Measurements from ENCODE around the gene OAS2.

The OAS2 gene

GRCh38 chr12:113048716-113049127 is 70.4 kb downstream of the OAS2 start:
- no peak overlapping the region for H3K4me3 ChIP-seq (replicated peaks; ENCODE audit: low read depth, low read length)
- peak; percentile 78 for DNase-seq (ENCODE audit: low read depth)
- peak; percentile 76 for TF ChIP-seq CTCF (IDR thresholded peaks at IDR 0.05; ENCODE audit: low read length, missing control alignments)

- peak; percentile 34 for TF ChIP-seq CTCF (IDR thresholded peaks at IDR 0.05; ENCODE audit: low read length, missing control alignments)
- DNase-seq (ENCODE audit: low read depth) = peak; percentile 23
- H3K4me3 ChIP-seq (replicated peaks; ENCODE audit: low read depth, low read length) = no peak overlapping the region
Measured at GRCh38 chr12:113049976-113050742, 71.8 kb downstream of the OAS2 start.

- no peak for TF ChIP-seq CTCF (IDR thresholded peaks at IDR 0.05; ENCODE audit: low read length, missing control alignments)
- H3K4me3 ChIP-seq (replicated peaks; ENCODE audit: low read depth, low read length) = no peak overlapping the region
- DNase-seq (ENCODE audit: low read depth) = no peak
Measured at GRCh38 chr12:113050795-113051194, 72.5 kb downstream of the OAS2 start.

GRCh38 chr12:113051759-113052158 is 73.4 kb downstream of the OAS2 start:
- no peak overlapping the region for H3K4me3 ChIP-seq (replicated peaks; ENCODE audit: low read depth, low read length)
- no peak for TF ChIP-seq CTCF (IDR thresholded peaks at IDR 0.05; ENCODE audit: low read length, missing control alignments)
- DNase-seq (ENCODE audit: low read depth) = no peak

GRCh38 chr12:113052326-113052725 is 74.0 kb downstream of the OAS2 start:
- TF ChIP-seq CTCF (IDR thresholded peaks at IDR 0.05; ENCODE audit: low read length, missing control alignments) = no peak
- no peak for DNase-seq (ENCODE audit: low read depth)
- no peak overlapping the region for H3K4me3 ChIP-seq (replicated peaks; ENCODE audit: low read depth, low read length)

- no peak for TF ChIP-seq CTCF (IDR thresholded peaks at IDR 0.05; ENCODE audit: low read length, missing control alignments)
- H3K4me3 ChIP-seq (replicated peaks; ENCODE audit: low read depth, low read length) = no peak overlapping the region
- no peak for DNase-seq (ENCODE audit: low read depth)
Measured at GRCh38 chr12:113054948-113055486, 76.7 kb downstream of the OAS2 start.

All from fibroblast of pulmonary artery (primary cell).